Fibroblast of skin of abdomen (primary cell): ENCODE data around the gene RC3H2.
"Not testable (repeated sequence)": the region's sequence is repeated elsewhere in the genome, so short reads cannot be mapped to it uniquely, and the experiment has no call there.

Experiments
- DNase-seq: peaks from one replicate; pipeline ENCODE4 v3.0.0-alpha.2; 2013

The RC3H2 gene

DNA sequence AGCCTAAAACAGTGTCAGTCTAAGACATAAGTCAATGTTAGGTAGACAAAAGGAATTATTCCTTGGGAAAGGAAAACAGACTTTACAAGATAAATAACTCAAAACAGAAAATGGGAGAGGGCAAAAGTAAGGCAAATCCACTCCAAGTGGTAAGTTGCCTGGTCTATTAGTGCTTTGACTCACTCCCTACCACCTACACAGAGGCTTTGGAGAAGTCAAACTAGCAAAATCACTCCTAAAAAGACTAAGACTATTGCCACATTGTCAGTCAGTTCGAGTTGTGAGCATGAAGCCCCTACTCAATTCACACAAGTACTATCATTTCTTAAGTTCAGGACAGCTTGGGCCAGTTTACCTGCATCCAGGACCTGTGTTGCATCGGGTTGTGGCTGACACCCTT is 13.2 kb upstream of the RC3H2 start:
- DNase-seq = no peak

DNA sequence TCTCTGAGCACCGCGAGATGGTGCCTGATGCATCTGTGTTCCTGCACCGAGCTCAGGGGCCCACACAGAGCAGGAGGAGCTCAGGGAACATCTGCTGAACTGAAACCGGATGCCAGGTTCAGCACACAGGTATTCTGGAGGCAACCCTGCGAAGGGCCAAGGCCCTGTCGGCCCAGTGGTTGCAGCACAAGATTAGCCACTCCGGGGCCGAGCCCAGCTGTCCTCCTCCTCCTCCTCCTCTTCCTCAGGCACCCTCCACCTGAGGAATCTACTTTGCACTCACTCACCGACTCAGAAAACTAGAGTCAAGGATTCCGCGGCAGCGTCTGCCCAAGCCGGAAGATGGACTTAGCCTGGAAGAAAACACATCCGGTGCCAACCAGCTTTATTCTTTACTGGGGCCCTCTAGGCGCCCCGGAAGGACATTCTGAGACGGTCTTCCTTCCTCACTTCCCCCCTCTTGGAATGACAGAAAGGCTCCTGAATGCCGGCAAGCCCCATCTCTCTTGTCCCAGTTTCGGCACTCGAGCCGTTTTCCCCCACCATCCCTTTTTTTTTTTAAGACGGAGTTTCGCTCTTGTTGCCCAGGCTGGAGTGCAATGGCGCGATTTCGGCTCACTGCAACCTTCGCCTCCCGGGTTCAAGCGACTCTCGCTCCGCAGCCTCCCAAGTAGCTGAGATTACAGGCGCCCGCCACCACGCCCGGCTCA is 8.0 kb upstream of the RC3H2 start, which contains the start of gene ZBTB6:
Gene ZBTB6, minus strand, starts transcription at position 360 of the 710 bp plus-strand sequence. CDS start 1,251 bp downstream, outside the sequence.
- peak; percentile 88 for DNase-seq

GRCh38 chr9:122912671-122912963 is 7.5 kb upstream of the RC3H2 start:
- DNase-seq = no peak

DNA sequence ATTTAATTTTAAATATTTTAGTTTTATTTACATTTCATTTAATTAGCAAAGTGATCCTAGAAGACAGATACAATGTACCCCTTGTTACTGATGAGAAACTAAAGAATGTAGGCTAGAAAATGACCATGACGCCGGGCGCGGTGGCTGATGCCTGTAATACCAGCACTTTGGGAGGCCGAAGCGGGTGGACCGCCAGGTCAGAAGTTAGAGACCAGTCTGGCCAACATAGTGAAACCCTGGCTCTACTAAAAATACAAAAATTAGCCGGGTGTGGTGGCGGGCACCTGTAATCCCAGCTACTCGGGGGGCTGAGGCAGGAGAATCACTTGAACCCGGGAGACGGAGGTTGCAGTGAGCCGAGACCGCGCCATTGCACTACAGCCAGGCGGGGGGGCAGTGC is 963 bp upstream of the RC3H2 start:
- DNase-seq = not testable (repeated sequence)

DNA sequence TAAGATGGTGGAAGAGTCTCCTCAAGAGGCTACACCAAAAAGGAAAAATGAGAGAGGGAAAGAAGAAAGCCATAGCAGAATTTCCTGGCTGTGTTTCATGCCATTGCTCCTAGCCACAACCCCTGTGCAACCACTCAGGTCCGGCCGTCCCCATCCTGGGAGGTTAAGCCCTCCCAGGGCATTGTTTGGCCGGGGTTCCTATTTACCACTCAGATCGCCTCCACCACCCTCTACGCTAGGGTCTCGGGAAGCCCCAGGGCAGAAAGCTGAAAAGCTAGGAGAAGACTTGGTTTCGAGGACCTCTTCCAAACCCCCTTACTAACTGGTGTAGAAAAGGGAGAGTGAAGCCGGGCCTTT is 715 bp downstream of the RC3H2 start:
- peak; percentile 13 for DNase-seq

GRCh38 chr9:122900791-122901190 is 4.4 kb downstream of the RC3H2 start:
- no peak for DNase-seq

DNA sequence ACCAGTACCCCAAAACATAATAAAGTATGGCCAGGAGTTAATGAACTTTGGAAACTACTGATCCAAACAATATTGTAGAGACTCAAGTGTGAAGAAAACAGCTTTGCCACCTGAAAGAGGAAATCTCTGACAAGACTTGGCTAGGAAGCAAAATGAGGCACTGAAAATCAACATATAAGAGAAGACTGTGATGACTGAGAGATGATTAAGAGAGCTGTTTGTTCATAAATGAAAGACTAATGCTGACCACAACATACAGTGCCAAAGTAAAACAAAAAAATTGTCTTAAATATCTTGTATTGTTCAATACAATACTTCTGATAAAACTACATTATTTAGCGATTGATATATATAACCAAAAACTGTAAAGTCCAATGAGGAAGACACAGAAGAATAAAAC is 7.2 kb downstream of the RC3H2 start:
- no peak for DNase-seq

- no peak for DNase-seq
Measured at GRCh38 chr9:122888480-122888879, 16.7 kb downstream of the RC3H2 start.

GRCh38 chr9:122883125-122883524 is 22.0 kb downstream of the RC3H2 start:
- DNase-seq = no peak

DNA sequence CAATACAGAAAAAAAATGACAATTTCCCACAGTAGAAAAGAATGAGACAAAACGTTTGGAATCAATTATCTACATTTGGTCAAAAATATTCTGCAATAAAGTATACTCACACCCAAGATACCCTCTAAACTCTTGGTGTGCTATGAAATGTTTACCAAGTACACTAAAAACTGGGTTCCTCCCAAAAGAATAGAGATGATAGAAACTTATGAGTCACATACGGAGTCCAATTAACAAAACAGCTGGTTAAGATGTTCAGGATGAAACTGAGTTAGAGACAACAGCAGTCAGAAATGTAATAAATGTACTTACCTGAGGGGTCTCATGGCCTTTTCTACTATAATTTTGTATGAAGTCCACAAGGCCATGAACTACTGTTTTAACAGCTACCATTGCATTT is 25.7 kb downstream of the RC3H2 start:
- DNase-seq = no peak

DNA sequence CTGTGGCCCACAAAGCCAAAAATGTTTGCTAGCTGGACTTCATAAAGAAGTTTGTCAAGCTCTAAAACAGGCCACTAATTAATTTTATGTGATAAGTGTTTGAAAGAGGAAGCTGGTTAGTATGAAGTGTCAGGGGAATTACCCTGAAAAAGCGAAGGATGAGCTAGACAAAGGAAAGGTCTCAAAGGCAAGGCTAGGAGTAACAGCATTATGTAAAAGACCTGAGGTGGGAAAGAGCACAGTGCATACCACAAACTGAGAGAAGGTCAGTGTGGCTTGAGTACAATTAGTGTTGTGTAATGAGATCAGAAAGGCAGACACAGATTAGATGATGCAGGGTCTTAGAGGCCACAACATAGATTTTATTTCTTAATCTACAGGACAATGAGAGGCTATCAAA is 29.6 kb downstream of the RC3H2 start:
- no peak for DNase-seq

- DNase-seq = not testable (repeated sequence)
Measured at GRCh38 chr9:122867276-122867675, 37.9 kb downstream of the RC3H2 start.

- DNase-seq = no peak
Measured at GRCh38 chr9:122866079-122866478, 39.1 kb downstream of the RC3H2 start.

GRCh38 chr9:122865300-122865699 is 39.9 kb downstream of the RC3H2 start:
- DNase-seq = no peak

- no peak for DNase-seq
Measured at GRCh38 chr9:122863407-122863806, 41.8 kb downstream of the RC3H2 start.

GRCh38 chr9:122860319-122861142 is 44.6 kb downstream of the RC3H2 start:
- no peak for DNase-seq

GRCh38 chr9:122857815-122858214 is 47.3 kb downstream of the RC3H2 start:
- DNase-seq = no peak

DNA sequence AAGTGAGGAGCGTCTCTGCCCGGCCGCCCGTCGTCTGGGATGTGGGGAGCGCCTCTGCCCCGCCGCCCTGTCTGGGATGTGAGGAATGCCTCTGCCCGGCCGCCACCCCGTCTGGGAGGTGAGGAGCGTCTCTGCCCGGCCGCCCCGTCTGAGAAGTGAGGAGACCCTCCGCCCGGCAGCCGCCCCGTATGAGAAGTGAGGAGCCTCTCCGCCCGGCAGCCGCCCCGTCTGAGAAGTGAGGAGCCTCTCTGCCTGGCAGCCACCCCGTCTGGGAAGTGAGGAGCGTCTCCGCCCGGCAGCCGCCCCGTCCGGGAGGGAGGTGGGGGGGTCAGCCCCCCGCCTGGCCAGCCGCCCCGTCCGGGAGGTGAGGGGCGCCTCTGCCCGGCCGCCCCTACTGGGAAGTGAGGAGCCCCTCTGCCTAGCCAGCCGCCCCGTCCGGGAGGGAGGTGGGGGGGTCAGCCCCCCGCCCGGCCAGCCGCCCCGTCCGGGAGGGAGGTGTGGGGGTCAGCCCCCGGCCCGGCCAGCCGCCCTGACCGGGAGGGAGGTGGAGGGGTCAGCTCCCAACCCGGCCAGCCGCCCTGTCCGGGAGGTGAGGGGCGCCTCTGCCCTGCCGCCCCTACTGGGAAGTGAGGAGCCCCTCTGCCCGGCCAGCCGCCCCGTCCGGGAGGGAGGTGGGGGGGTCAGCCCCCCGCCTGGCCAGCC is 52.9 kb downstream of the RC3H2 start:
- not testable (repeated sequence) for DNase-seq

- DNase-seq = no peak
Measured at GRCh38 chr9:122848256-122848943, 56.8 kb downstream of the RC3H2 start.

- DNase-seq = no peak
Measured at GRCh38 chr9:122846371-122846940, 58.7 kb downstream of the RC3H2 start.

- no peak for DNase-seq
Measured at GRCh38 chr9:122845116-122845515, 60.0 kb downstream of the RC3H2 start.

DNA sequence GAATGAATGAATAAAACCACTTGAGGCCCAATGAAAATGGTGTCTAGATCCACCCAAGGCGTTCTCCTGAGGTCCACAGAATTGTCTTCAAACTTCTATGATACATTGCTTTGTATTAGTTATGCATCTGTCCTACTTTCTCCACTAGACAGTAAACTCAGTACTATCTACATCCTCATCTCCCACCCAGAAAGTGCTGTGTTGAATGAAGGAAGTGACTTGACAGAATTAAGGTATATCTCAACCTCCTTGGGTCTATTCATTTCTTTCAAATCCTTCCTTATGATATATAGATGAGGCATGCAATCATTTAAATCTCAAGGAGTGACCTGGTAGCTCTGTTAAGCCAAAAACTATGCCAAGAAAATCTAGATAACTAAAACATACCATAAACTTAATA is 61.0 kb downstream of the RC3H2 start:
- no peak for DNase-seq

- no peak for DNase-seq
Measured at GRCh38 chr9:122841501-122841900, 63.7 kb downstream of the RC3H2 start.
